HEK293T (cell line): ENCODE measurements around the gene NFS1.

Source experiments
- BHLHE40 ChIP-seq: fragments of 450-650 bp; IDR thresholded peaks from 2 replicates; pipeline ENCODE4 v1.6.1; 2016; ENCODE audit warnings: mild to moderate bottlenecking, moderate library complexity, borderline replicate concordance
- FOXM1 ChIP-seq: fragments of 450-650 bp; IDR thresholded peaks from 2 replicates; pipeline ENCODE4 v1.6.1; 2017; ENCODE audit warnings: mild to moderate bottlenecking, borderline replicate concordance
- NFRKB ChIP-seq: fragments of 450-650 bp; IDR thresholded peaks from 2 replicates; pipeline ENCODE4 v1.6.1; 2016; ENCODE audit warnings: mild to moderate bottlenecking, moderate library complexity
- PKNOX1 ChIP-seq: fragments of 450-650 bp; IDR thresholded peaks from 2 replicates; pipeline ENCODE4 v1.6.1; 2016
- SP1 ChIP-seq: fragments of 450-650 bp; IDR thresholded peaks from 2 replicates; pipeline ENCODE4 v1.6.1; 2017
- SUZ12 ChIP-seq: fragments of 450-650 bp; IDR thresholded peaks from 2 replicates; pipeline ENCODE4 v1.6.1; 2016; ENCODE audit warnings: mild to moderate bottlenecking
- TARDBP ChIP-seq: fragments of 450-650 bp; IDR thresholded peaks from 2 replicates; pipeline ENCODE4 v1.6.1; 2016
- ZNF384 ChIP-seq: fragments of 450-650 bp; IDR thresholded peaks from 2 replicates; pipeline ENCODE4 v1.6.1; 2016

- TF ChIP-seq SP1 (no peak), TARDBP (no peak), BHLHE40 (no peak), SUZ12 (no peak), NFRKB (no peak), ZNF384 (no peak), FOXM1 (no peak), PKNOX1 (no peak)
Measured at GRCh38 chr20:35621560-35621946, 77.6 kb downstream of the NFS1 start.
